Measurements from ENCODE around the gene GAST. TPM values are rescaled to one million over a fixed set of nuclear protein-coding genes. Genes with fewer than 3 reads are reported as not detected.

GAST gene
- total and polyA plus RNA-seq, 11 donors, result not detected

GRCh38 chr17:41751288-41751687 lies 39.2 kb downstream of the GAST start:
- intact Hi-C loops (cut with DNase I), result no loop called here
- H3K27me3 ChIP-seq, result no peaks in the 10 kb centered on the region
- H3K36me3 ChIP-seq, result peaks cover 0 to 26% (median 20%) of the 10 kb centered on the region in 9 donors
- H3K4me1 ChIP-seq, result peaks cover 0 to 2% (median 0%) of the 10 kb centered on the region in 12 donors
- H3K4me3 ChIP-seq, result no peak overlapping the region
- no peak for DNase-seq
- TF ChIP-seq POLR2A (IDR thresholded peaks at IDR 0.05) (no peak), CTCF (IDR thresholded peaks at IDR 0.05) (no peak)
- no peak for ATAC-seq
- WGBS, 4 donors, result 64 to 99% (median 79%) methylated on average over 3 of the region's 3 CpGs
- H3K9me3 ChIP-seq, result no peaks in the 10 kb centered on the region
- no peak overlapping the region for H3K27ac ChIP-seq

GRCh38 chr17:41754066-41754465 lies 41.9 kb downstream of the GAST start:
- ATAC-seq (peak in 2 of 4 donors; percentile 5 to 8), DNase-seq (no peak)
- Histone ChIP-seq H3K4me1 (peaks cover 0 to 2% (median 0%) of the 10 kb centered on the region in 12 donors), H3K9me3 (no peaks in the 10 kb centered on the region), H3K27me3 (no peaks in the 10 kb centered on the region), H3K36me3 (peaks cover 6 to 53% (median 48%) of the 10 kb centered on the region in 9 donors), H3K27ac (no peak overlapping the region), H3K4me3 (no peak overlapping the region)
- TF ChIP-seq CTCF (IDR thresholded peaks at IDR 0.05) (no peak), POLR2A (IDR thresholded peaks at IDR 0.05) (no peak)
- intact Hi-C loops (cut with DNase I), result no loop called here
- WGBS, 4 donors, result 80 to 84% (median 82%) methylated on average over 11 to 12 of the region's 12 CpGs

DNA sequence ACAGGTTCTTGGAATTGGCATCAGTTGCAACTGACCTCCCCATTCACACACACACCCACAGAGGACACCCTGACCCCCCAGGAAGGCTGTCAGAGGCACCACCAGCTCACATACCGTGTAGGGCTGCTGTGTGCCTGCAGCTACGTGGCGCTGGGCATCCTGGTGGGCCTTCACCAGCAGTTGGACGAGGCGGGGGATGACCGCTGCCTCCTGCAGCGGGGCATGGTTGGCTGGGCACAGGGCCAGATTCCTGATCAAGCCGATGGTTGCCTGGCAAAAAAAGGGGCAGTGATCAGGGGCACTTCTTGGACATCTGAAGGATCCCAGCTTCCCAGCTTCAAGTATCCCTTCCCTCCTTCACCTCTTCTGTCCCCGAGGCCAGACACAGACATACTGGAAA lies 46.5 kb downstream of the GAST start:
- Histone ChIP-seq H3K9me3 (no peaks in the 10 kb centered on the region), H3K4me1 (no peaks in the 10 kb centered on the region), H3K27ac (no peak overlapping the region), H3K27me3 (no peaks in the 10 kb centered on the region), H3K36me3 (peaks cover 9 to 98% (median 91%) of the 10 kb centered on the region in 9 donors), H3K4me3 (no peak overlapping the region)
- ATAC-seq (no peak), DNase-seq (no peak)
- WGBS, 4 donors, result 50 to 84% (median 69%) methylated on average over 9 of the region's 9 CpGs
- intact Hi-C loops (cut with DNase I), result no loop called here
- TF ChIP-seq CTCF (IDR thresholded peaks at IDR 0.05) (no peak), POLR2A (IDR thresholded peaks at IDR 0.05) (no peak)

- no peak for TF ChIP-seq CTCF (IDR thresholded peaks at IDR 0.05)
- no peak for TF ChIP-seq POLR2A (IDR thresholded peaks at IDR 0.05)
- H3K4me1 ChIP-seq, result no peaks in the 10 kb centered on the region
- no peak overlapping the region for H3K4me3 ChIP-seq
- 88 to 90% (median 88%) methylated on average over 6 of the region's 6 CpGs for WGBS, 4 donors
- H3K36me3 ChIP-seq, result peaks cover 9 to 100% (median 98%) of the 10 kb centered on the region in 9 donors
- no peak for DNase-seq
- no peak for ATAC-seq
- intact Hi-C loops (cut with DNase I), result loop anchor here in 1 of 10 donors (5.0 kb wide), 1 partner anchor 131 kb away; no protein-coding TSS in a partner anchor
- no peaks in the 10 kb centered on the region for H3K9me3 ChIP-seq
- H3K27me3 ChIP-seq, result no peaks in the 10 kb centered on the region
- no peak overlapping the region for H3K27ac ChIP-seq
These were observed 48.7 kb downstream of the GAST start for GRCh38 chr17:41760878-41761277.
